ENCODE measurements around the gene TANC1.
A peak's percentile ranks its signal among the peaks of the same experiment; 100 is the strongest.

Gene TANC1

GRCh38 chr2:159118115-159118858 is 149.8 kb downstream of the TANC1 start:
- DNase-seq (ENCODE audit: low read depth), result peak; percentile 51

- DNase-seq (ENCODE audit: low read depth), result no peak
Measured at GRCh38 chr2:159118859-159119500, 150.5 kb downstream of the TANC1 start.

- DNase-seq (ENCODE audit: low read depth), result no peak
Measured at GRCh38 chr2:159119652-159120257, 151.3 kb downstream of the TANC1 start.

- no peak for DNase-seq (ENCODE audit: low read depth)
Measured at GRCh38 chr2:159123786-159124185, 155.3 kb downstream of the TANC1 start.

GRCh38 chr2:159124441-159124911 is 156.0 kb downstream of the TANC1 start:
- no peak for DNase-seq (ENCODE audit: low read depth)

- DNase-seq (ENCODE audit: low read depth), result no peak
Measured at GRCh38 chr2:159124931-159125467, 156.6 kb downstream of the TANC1 start.

GRCh38 chr2:159125858-159126257 is 157.4 kb downstream of the TANC1 start:
- no peak for DNase-seq (ENCODE audit: low read depth)

GRCh38 chr2:159126432-159127022 is 158.1 kb downstream of the TANC1 start:
- DNase-seq (ENCODE audit: low read depth), result no peak

- DNase-seq (ENCODE audit: low read depth), result no peak
Measured at GRCh38 chr2:159128191-159128590, 159.8 kb downstream of the TANC1 start.

GRCh38 chr2:159129269-159129668 is 160.8 kb downstream of the TANC1 start:
- no peak for DNase-seq (ENCODE audit: low read depth)

- DNase-seq (ENCODE audit: low read depth), result no peak
Measured at GRCh38 chr2:159129824-159130223, 161.4 kb downstream of the TANC1 start.

- DNase-seq (ENCODE audit: low read depth), result no peak
Measured at GRCh38 chr2:159130302-159130701, 161.9 kb downstream of the TANC1 start.

- no peak for DNase-seq (ENCODE audit: low read depth)
Measured at GRCh38 chr2:159131267-159131913, 162.9 kb downstream of the TANC1 start.

GRCh38 chr2:159131914-159132281 is 163.5 kb downstream of the TANC1 start:
- DNase-seq (ENCODE audit: low read depth), result no peak

GRCh38 chr2:159133797-159134196 is 165.4 kb downstream of the TANC1 start:
- DNase-seq (ENCODE audit: low read depth), result no peak

GRCh38 chr2:159134979-159135378 is 166.5 kb downstream of the TANC1 start:
- no peak for DNase-seq (ENCODE audit: low read depth)

- no peak for DNase-seq (ENCODE audit: low read depth)
Measured at GRCh38 chr2:159136391-159136790, 168.0 kb downstream of the TANC1 start.

- DNase-seq (ENCODE audit: low read depth), result no peak
Measured at GRCh38 chr2:159137511-159138241, 169.2 kb downstream of the TANC1 start.

GRCh38 chr2:159138642-159139182 is 170.3 kb downstream of the TANC1 start:
- no peak for DNase-seq (ENCODE audit: low read depth)

- no peak for DNase-seq (ENCODE audit: low read depth)
Measured at GRCh38 chr2:159139216-159139933, 170.9 kb downstream of the TANC1 start.

Data from T follicular helper cell (primary cell).